ENCODE results near the gene RPE65.
"Not testable (repeated sequence)": the region's sequence is repeated elsewhere in the genome, so short reads cannot be mapped to it uniquely, and the experiment has no call there.

Gene RPE65

GRCh38 chr1:68449901-68450300, at the start of gene RPE65:
RPE65 (minus strand) TSS chr1:68449954; CDS start chr1:68449905, 49 bp downstream.
- DNase-seq (ENCODE audit: low read depth): no peak

GRCh38 chr1:68497358-68497698, 47.6 kb upstream of the RPE65 start:
- no peak for DNase-seq (ENCODE audit: low read depth)

- peak; percentile 52 for DNase-seq (ENCODE audit: low read depth)
Observed at GRCh38 chr1:68496680-68497357, 47.1 kb upstream of the RPE65 start, which contains the start of gene DEPDC1. DEPDC1 (minus strand) TSS chr1:68497082; CDS start chr1:68496999, 83 bp downstream.

GRCh38 chr1:68495968-68496679, 46.4 kb upstream of the RPE65 start:
- DNase-seq (ENCODE audit: low read depth): no peak

GRCh38 chr1:68495532-68495931, 45.8 kb upstream of the RPE65 start:
- DNase-seq (ENCODE audit: low read depth): no peak

GRCh38 chr1:68493193-68493592, 43.4 kb upstream of the RPE65 start:
- DNase-seq (ENCODE audit: low read depth): no peak

- DNase-seq (ENCODE audit: low read depth): not testable (repeated sequence)
Observed at GRCh38 chr1:68492255-68492654, 42.5 kb upstream of the RPE65 start.

- DNase-seq (ENCODE audit: low read depth): no peak
Observed at GRCh38 chr1:68490046-68490651, 40.4 kb upstream of the RPE65 start.

- DNase-seq (ENCODE audit: low read depth): no peak
Observed at GRCh38 chr1:68485431-68486022, 35.8 kb upstream of the RPE65 start.

GRCh38 chr1:68484618-68485017, 34.9 kb upstream of the RPE65 start:
- DNase-seq (ENCODE audit: low read depth): no peak

GRCh38 chr1:68481041-68481440, 31.3 kb upstream of the RPE65 start:
- DNase-seq (ENCODE audit: low read depth): no peak

- no peak for DNase-seq (ENCODE audit: low read depth)
Observed at GRCh38 chr1:68479501-68479900, 29.7 kb upstream of the RPE65 start.

- DNase-seq (ENCODE audit: low read depth): no peak
Observed at GRCh38 chr1:68478662-68479061, 28.9 kb upstream of the RPE65 start.

- DNase-seq (ENCODE audit: low read depth): not testable (repeated sequence)
Observed at GRCh38 chr1:68476626-68477025, 26.9 kb upstream of the RPE65 start.

GRCh38 chr1:68473060-68473459, 23.3 kb upstream of the RPE65 start:
- DNase-seq (ENCODE audit: low read depth): no peak

GRCh38 chr1:68470388-68470970, 20.7 kb upstream of the RPE65 start:
- DNase-seq (ENCODE audit: low read depth): no peak

- DNase-seq (ENCODE audit: low read depth): no peak
Observed at GRCh38 chr1:68464891-68465290, 15.1 kb upstream of the RPE65 start.

GRCh38 chr1:68460935-68461334, 11.2 kb upstream of the RPE65 start:
- no peak for DNase-seq (ENCODE audit: low read depth)

GRCh38 chr1:68459796-68460195, 10.0 kb upstream of the RPE65 start:
- DNase-seq (ENCODE audit: low read depth): no peak

- no peak for DNase-seq (ENCODE audit: low read depth)
Observed at GRCh38 chr1:68459091-68459490, 9.3 kb upstream of the RPE65 start.

GRCh38 chr1:68456202-68456601, 6.4 kb upstream of the RPE65 start:
- no peak for DNase-seq (ENCODE audit: low read depth)

- no peak for DNase-seq (ENCODE audit: low read depth)
Observed at GRCh38 chr1:68454534-68454933, 4.8 kb upstream of the RPE65 start.
